ENCODE data around the gene SSR2. TPM values are rescaled to one million over a fixed set of nuclear protein-coding genes. Genes with fewer than 3 reads are reported as not detected.
"Not testable (repeated sequence)": the region's sequence is repeated elsewhere in the genome, so short reads cannot be mapped to it uniquely, and the experiment has no call there.

SSR2 gene
- total RNA-seq, 1 donor from 2014 or later = 236 TPM

DNA sequence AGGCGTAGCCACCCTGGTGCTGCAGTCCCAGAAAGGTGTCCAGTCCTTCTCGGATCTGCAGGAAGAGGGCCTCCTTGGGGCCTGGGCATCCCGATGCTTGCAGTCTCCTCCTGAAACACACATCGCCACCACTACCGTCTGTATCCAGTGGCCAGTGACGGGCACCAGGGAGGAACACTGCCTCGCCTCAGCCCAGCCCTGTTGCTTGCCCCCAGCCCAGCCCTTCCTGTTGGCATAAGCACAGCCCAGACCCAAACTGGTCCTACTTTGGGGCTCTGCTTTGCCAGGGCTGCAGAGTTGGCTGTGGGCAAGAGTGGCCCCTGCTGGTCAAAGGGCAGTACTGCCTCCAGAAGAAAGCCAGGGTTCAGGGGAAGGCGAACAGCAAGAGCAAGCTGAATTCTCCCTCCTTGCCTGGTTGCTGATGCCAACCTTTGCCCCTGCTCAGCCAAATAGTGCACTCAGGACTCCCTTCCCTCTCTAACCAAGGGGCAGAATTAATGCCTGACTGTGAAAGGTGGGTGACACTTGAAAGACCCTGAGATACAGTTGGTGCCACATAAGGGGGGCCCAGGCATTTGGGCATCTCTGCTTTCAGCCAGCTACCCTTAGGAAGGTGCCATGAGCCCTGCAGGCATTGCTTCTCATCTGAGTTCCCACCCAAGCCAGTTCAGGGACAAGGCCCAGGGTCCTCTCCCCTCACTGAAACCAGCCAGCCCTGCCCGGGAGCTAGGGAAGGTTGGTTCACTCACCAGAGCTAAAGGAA is 31.3 kb downstream of the SSR2 start:
- no peak overlapping the region for H3K4me3 Mint-ChIP-seq (ENCODE audit: unreplicated experiment)
- no peaks in the 10 kb centered on the region for H3K4me1 Mint-ChIP-seq (ENCODE audit: low read depth, unreplicated experiment)
- peaks cover 6% of the 10 kb centered on the region for H3K4me1 ChIP-seq (ENCODE audit: insufficient read depth, low read length)
- no peak for DNase-seq (ENCODE audit: low read depth)
- no peaks in the 10 kb centered on the region for H4K20me1 ChIP-seq (ENCODE audit: insufficient read depth, low read length)
- H3K9me3 Mint-ChIP-seq (ENCODE audit: unreplicated experiment) = no peaks in the 10 kb centered on the region
- H3K79me2 ChIP-seq (ENCODE audit: insufficient read depth, low read length) = no peaks in the 10 kb centered on the region
- no peaks in the 10 kb centered on the region for H3K9me3 ChIP-seq (ENCODE audit: insufficient read depth, low read depth, low read length)
- H3K27me3 ChIP-seq (ENCODE audit: insufficient read depth, low read length) = no peaks in the 10 kb centered on the region
- peak overlapping the region; percentile 7 for H3K9ac ChIP-seq (ENCODE audit: low read length)
- H3K36me3 Mint-ChIP-seq (ENCODE audit: low read depth, unreplicated experiment) = peaks cover 4% of the 10 kb centered on the region
- H3K27ac ChIP-seq (ENCODE audit: low read depth, low read length) = no peak overlapping the region
- H2AFZ ChIP-seq (ENCODE audit: low read depth, low read length) = peak overlapping the region; percentile 84
- peak overlapping the region; percentile 63 for H3K4me2 ChIP-seq (ENCODE audit: low read length)
- H3K27ac Mint-ChIP-seq (ENCODE audit: unreplicated experiment) = no peak overlapping the region
- no peak for FAIRE-seq
- no peak for TF ChIP-seq EZH2 (IDR thresholded peaks at IDR 0.05; ENCODE audit: insufficient read depth, low read length)
- TF ChIP-seq CTCF (IDR thresholded peaks at IDR 0.05; ENCODE audit: insufficient read depth, low read depth, low read length) = peak; percentile 92
- no peaks in the 10 kb centered on the region for H3K36me3 ChIP-seq (ENCODE audit: insufficient read depth, low read length)
- H3K27me3 Mint-ChIP-seq (ENCODE audit: low read depth, unreplicated experiment) = peaks cover 9% of the 10 kb centered on the region
- H3K4me3 ChIP-seq (ENCODE audit: insufficient read depth, low read depth, low read length) = no peak overlapping the region

GRCh38 chr1:155984903-155985645 is 35.7 kb downstream of the SSR2 start:
- peaks cover 32% of the 10 kb centered on the region for H3K4me1 Mint-ChIP-seq (ENCODE audit: low read depth, unreplicated experiment)
- H3K27ac ChIP-seq (ENCODE audit: low read depth, low read length) = not testable (repeated sequence)

GRCh38 chr1:155984341-155984740 is 36.4 kb downstream of the SSR2 start:
- no peaks in the 10 kb centered on the region for H3K36me3 ChIP-seq (ENCODE audit: insufficient read depth, low read length)
- H3K4me1 Mint-ChIP-seq (ENCODE audit: low read depth, unreplicated experiment) = peaks cover 38% of the 10 kb centered on the region
- no peaks in the 10 kb centered on the region for H3K9me3 ChIP-seq (ENCODE audit: insufficient read depth, low read depth, low read length)
- no peaks in the 10 kb centered on the region for H3K27me3 ChIP-seq (ENCODE audit: insufficient read depth, low read length)
- H3K27me3 Mint-ChIP-seq (ENCODE audit: low read depth, unreplicated experiment) = no peaks in the 10 kb centered on the region
- H3K4me3 ChIP-seq (ENCODE audit: insufficient read depth, low read depth, low read length) = no peak overlapping the region
- H3K9ac ChIP-seq (ENCODE audit: low read length) = peak overlapping the region; percentile 50
- peaks cover 29% of the 10 kb centered on the region for H3K79me2 ChIP-seq (ENCODE audit: insufficient read depth, low read length)
- H3K9me3 Mint-ChIP-seq (ENCODE audit: unreplicated experiment) = no peaks in the 10 kb centered on the region
- H2AFZ ChIP-seq (ENCODE audit: low read depth, low read length) = no peak overlapping the region
- TF ChIP-seq EZH2 (IDR thresholded peaks at IDR 0.05; ENCODE audit: insufficient read depth, low read length) (no peak), CTCF (IDR thresholded peaks at IDR 0.05; ENCODE audit: insufficient read depth, low read depth, low read length) (no peak)
- H3K27ac Mint-ChIP-seq (ENCODE audit: unreplicated experiment) = peak overlapping the region; percentile 99
- H3K4me2 ChIP-seq (ENCODE audit: low read length) = no peak overlapping the region
- H3K36me3 Mint-ChIP-seq (ENCODE audit: low read depth, unreplicated experiment) = peaks cover 5% of the 10 kb centered on the region
- H4K20me1 ChIP-seq (ENCODE audit: insufficient read depth, low read length) = no peaks in the 10 kb centered on the region
- DNase-seq (ENCODE audit: low read depth) (no peak), FAIRE-seq (no peak)
- H3K4me3 Mint-ChIP-seq (ENCODE audit: unreplicated experiment) = no peak overlapping the region
- H3K4me1 ChIP-seq (ENCODE audit: insufficient read depth, low read length) = peaks cover 53% of the 10 kb centered on the region
- peak overlapping the region; percentile 92 for H3K27ac ChIP-seq (ENCODE audit: low read depth, low read length)

More at GRCh38 chr1:155984903-155985645, 35.7 kb downstream of the SSR2 start:
- H4K20me1 ChIP-seq (ENCODE audit: insufficient read depth, low read length); H3K27me3 Mint-ChIP-seq (ENCODE audit: low read depth, unreplicated experiment); H3K4me3 ChIP-seq (ENCODE audit: insufficient read depth, low read depth, low read length); H3K36me3 Mint-ChIP-seq (ENCODE audit: low read depth, unreplicated experiment); H3K27me3 ChIP-seq (ENCODE audit: insufficient read depth, low read length); H3K36me3 ChIP-seq (ENCODE audit: insufficient read depth, low read length); H2AFZ ChIP-seq (ENCODE audit: low read depth, low read length); H3K4me2 ChIP-seq (ENCODE audit: low read length); H3K9me3 Mint-ChIP-seq (ENCODE audit: unreplicated experiment); H3K9me3 ChIP-seq (ENCODE audit: insufficient read depth, low read depth, low read length); H3K4me3 Mint-ChIP-seq (ENCODE audit: unreplicated experiment); H3K9ac ChIP-seq (ENCODE audit: low read length); DNase-seq (ENCODE audit: low read depth); FAIRE-seq: not testable (repeated sequence)
- peaks cover 22% of the 10 kb centered on the region for H3K79me2 ChIP-seq (ENCODE audit: insufficient read depth, low read length)
- H3K27ac Mint-ChIP-seq (ENCODE audit: unreplicated experiment) = peak overlapping the region; percentile 99
- peaks cover 46% of the 10 kb centered on the region for H3K4me1 ChIP-seq (ENCODE audit: insufficient read depth, low read length)
